Caco-2 (cell line): ENCODE measurements around the gene SOX15. TPM values are rescaled to one million over a fixed set of nuclear protein-coding genes. Genes with fewer than 3 reads are reported as not detected.
A peak's percentile ranks its signal among the peaks of the same experiment; 100 is the strongest.

ENCODE experiments used
- BruUV-seq: library from RNA; stranded (reverse); fragments of 400-500 nt; replicated peaks from 2 replicates; lab custom pipeline; 2021; lab: Mats Ljungman, UMichigan
- CTCF ChIA-PET: fragments of 300-600 bp; sonication (Branson Sonifier 250); formaldehyde crosslinking; loops from one replicate; lab custom pipeline; 2022; ENCODE audit warnings: antibody characterized with exemption; lab: Charles Lee
- POLR2A ChIA-PET: fragments of 300-600 bp; sonication (Branson Sonifier 250); formaldehyde crosslinking; loops from one replicate; lab custom pipeline; 2022; ENCODE audit warnings: antibody characterized with exemption; lab: Charles Lee
- DNase-seq, 2 experiments: peaks; one replicate each; pipeline versions ENCODE4 v3.0.0 to v3.0.0-alpha.2; 2020 to 2022
- H3K27me3 ChIP-seq: replicated peaks from 2 replicates; pipeline ENCODE4 v1.6.0; 2011; ENCODE audit warnings: low read length; ENCODE audit not compliant: control insufficient read depth, insufficient read depth
- H3K36me3 ChIP-seq: 2 replicates; pipeline ENCODE4 v1.5.1; 2011; ENCODE audit warnings: low read length; ENCODE audit not compliant: control insufficient read depth, insufficient read depth
- H3K4me1 ChIP-seq: fragments of 250-450 bp; sonication (Bioruptor Pico); 2 replicates; pipeline ENCODE4 v1.5.1; 2020; ENCODE audit warnings: mild to moderate bottlenecking
- H3K4me3 ChIP-seq: 2 replicates; pipeline ENCODE4 v1.5.1; 2011; ENCODE audit warnings: low read depth, mild to moderate bottlenecking, control low read depth, low read length
- H3K9me3 ChIP-seq: fragments of 250-450 bp; sonication (Bioruptor Pico); 2 replicates; pipeline ENCODE4 v1.5.1; 2020; ENCODE audit warnings: mild to moderate bottlenecking, moderate library complexity
- H3K27ac Mint-ChIP-seq: one replicate; pipeline ENCODE4 v1.8.0; 2022; ENCODE audit warnings: mixed read lengths; ENCODE audit not compliant: unreplicated experiment
- H3K27me3 Mint-ChIP-seq: one replicate; pipeline ENCODE4 v1.8.0; 2022; ENCODE audit warnings: mixed read lengths; ENCODE audit not compliant: insufficient read depth, unreplicated experiment
- H3K36me3 Mint-ChIP-seq: one replicate; pipeline ENCODE4 v1.8.0; 2022; ENCODE audit warnings: mild to moderate bottlenecking, mixed read lengths; ENCODE audit not compliant: insufficient read depth, unreplicated experiment
- H3K4me1 Mint-ChIP-seq: one replicate; pipeline ENCODE4 v1.8.0; 2022; ENCODE audit warnings: low read depth, mixed read lengths; ENCODE audit not compliant: unreplicated experiment
- H3K4me3 Mint-ChIP-seq: one replicate; pipeline ENCODE4 v1.8.0; 2022; ENCODE audit warnings: mild to moderate bottlenecking, moderate library complexity, mixed read lengths; ENCODE audit not compliant: unreplicated experiment
- H3K9me3 Mint-ChIP-seq: one replicate; pipeline ENCODE4 v1.8.0; 2022; ENCODE audit warnings: mixed read lengths; ENCODE audit not compliant: unreplicated experiment
- CTCF ChIP-seq, 2 experiments: fragments of 200-600 bp in 1 of 2; IDR thresholded peaks; 1 replicate in 1 of 2; 2 replicates in 1 of 2; pipeline versions ENCODE4 v1.5.1 to v1.8.0; 2011 to 2022; ENCODE audit warnings: antibody characterized with exemption in 1 of 2, control low read depth in 1 of 2, inconsistent platforms in 1 of 2, low read depth in 1 of 2, low read length in 1 of 2, mild to moderate bottlenecking in 1 of 2, moderate library complexity in 1 of 2; ENCODE audit not compliant: insufficient read depth in 1 of 2, severe bottlenecking in 1 of 2, unreplicated experiment in 1 of 2
- intact Hi-C: fragments of 100-400 bp; cut with micrococcal nuclease; formaldehyde crosslinking; loops from one replicate; pipeline ENCODE4 v1.10.0; 2022; ENCODE audit not compliant: unreplicated experiment
- total RNA-seq: library from RNA; stranded (reverse); gene quantifications from 2 replicates; pipeline ENCODE4 v1.2.3, GENCODE V29; 2022

SOX15 gene
- total RNA-seq, 1 experiment from 2014 or later, result not detected

- DNase-seq, result peak; percentile 81 to 87
- ChIA-PET CTCF (interaction anchor here (1.5 to 1.6 kb wide), 2 partner anchors 46 to 126 kb away, joined by 5 to 21 read pairs; partner anchors contain the start of gene TMEM102), POLR2A (interaction anchor here (0.7 kb wide), 1 partner anchor 13 kb away, joined by 3 read pairs; the partner anchor contains the start of gene TNFSF12)
- no peaks in the 10 kb centered on the region for H3K36me3 ChIP-seq
- Mint-ChIP-seq H3K27ac (peak within 1 kb of the TSS; percentile 75), H3K4me1 (no peaks in the 10 kb centered on the region), H3K9me3 (no peaks in the 10 kb centered on the region), H3K27me3 (no peaks in the 10 kb centered on the region), H3K4me3 (peak within 1 kb of the TSS; percentile 86), H3K36me3 (peaks cover 45% of the 10 kb centered on the region)
- H3K4me1 ChIP-seq, result peaks cover 4% of the 10 kb centered on the region; the same call in 1 of the 2 replicates
- no TSS peak for BruUV-seq
- no peaks in the 10 kb centered on the region for H3K9me3 ChIP-seq
- H3K27me3 ChIP-seq, result no peaks in the 10 kb centered on the region
- H3K4me3 ChIP-seq, result peak within 1 kb of the TSS; percentile 61
- no peak for TF ChIP-seq CTCF (IDR thresholded peaks at IDR 0.05; ENCODE audit: insufficient read depth in 1 of 2, low read depth in 1 of 2, low read length in 1 of 2, severe bottlenecking in 1 of 2, unreplicated experiment in 1 of 2)
- intact Hi-C loops, result loop anchor here (1.0 to 2.0 kb wide), 3 partner anchors 47 to 205 kb away; partner anchors contain the start of gene TMEM102
Observed at GRCh38 chr17:7561589-7562207, 28.2 kb downstream of the SOX15 start, which contains the start of gene SENP3. SENP3 (plus strand) TSS chr17:7561919; CDS start chr17:7563077, 1,158 bp downstream.

- ChIA-PET CTCF (interaction anchor here (0.5 to 1.6 kb wide), 15 partner anchors 9 to 447 kb away, joined by 3 to 21 read pairs (median 3); partner anchors contain the start of genes FXR2, SLC2A4, TMEM102 and TMEM256), POLR2A (interaction anchor here (0.6 kb wide), 2 partner anchors 52 to 280 kb away, joined by 3 read pairs; partner anchors contain the start of gene SLC2A4)
- Mint-ChIP-seq H3K36me3 (peaks cover 39% of the 10 kb centered on the region), H3K27ac (peak overlapping the region; percentile 75), H3K4me1 (no peaks in the 10 kb centered on the region), H3K27me3 (no peaks in the 10 kb centered on the region), H3K9me3 (no peaks in the 10 kb centered on the region), H3K4me3 (peak overlapping the region; percentile 86)
- Histone ChIP-seq H3K4me3 (peak overlapping the region; percentile 60), H3K36me3 (no peaks in the 10 kb centered on the region), H3K4me1 (peaks cover 4% of the 10 kb centered on the region; the same call in 1 of the 2 replicates), H3K9me3 (no peaks in the 10 kb centered on the region), H3K27me3 (no peaks in the 10 kb centered on the region)
- TSS peak; percentile 78 for BruUV-seq
- intact Hi-C loops, result loop anchor here (1.0 to 2.0 kb wide), 3 partner anchors 47 to 204 kb away; partner anchors contain the start of gene TMEM102
- peak; percentile 81 to 85 for DNase-seq
- peak; percentile 64 to 78 for TF ChIP-seq CTCF (IDR thresholded peaks at IDR 0.05; ENCODE audit: insufficient read depth in 1 of 2, low read depth in 1 of 2, low read length in 1 of 2, severe bottlenecking in 1 of 2, unreplicated experiment in 1 of 2)
Observed at GRCh38 chr17:7561028-7561575, 28.8 kb downstream of the SOX15 start.
